Erythroblast (primary cell): Measurements from ENCODE around the gene TRIM47.

Experiments
- GATA1 ChIP-seq: IDR thresholded peaks from 2 replicates; pipeline ENCODE4 v1.6.1; 2011; ENCODE audit warnings: low read depth, mild to moderate bottlenecking, control low read depth, low read length, moderate library complexity
- POLR2A ChIP-seq: IDR thresholded peaks from 2 replicates; pipeline ENCODE4 v1.6.1; 2011; ENCODE audit warnings: mild to moderate bottlenecking, low read length

- TF ChIP-seq POLR2A (no peak), GATA1 (no peak)
Observed at GRCh38 chr17:75853433-75853832, 24.9 kb downstream of the TRIM47 start.
